MM.1S (cell line): ENCODE results near the gene CYLC1.

Experiments used
- EZH2 ChIP-seq: fragments of 300-600 bp; sonication (generic); optimal IDR thresholded peaks from 2 replicates; pipeline ENCODE3; 2017; ENCODE audit warnings: low read depth, mild to moderate bottlenecking, antibody characterized with exemption, low read length, mixed read lengths
- EZH2phosphoT487 ChIP-seq: fragments of 300-600 bp; sonication (generic); IDR thresholded peaks from 2 replicates; pipeline ENCODE4 v1.6.1; 2018; ENCODE audit warnings: antibody characterized with exemption, low read length
- TF ChIP-seq, protein P1 (sequence below): fragments of 300-600 bp; sonication (generic); IDR thresholded peaks from 2 replicates; pipeline ENCODE4 v1.5.1; 2016; ENCODE audit warnings: antibody characterized with exemption, low read length, mixed read lengths

- TF ChIP-seq, protein P1, sequence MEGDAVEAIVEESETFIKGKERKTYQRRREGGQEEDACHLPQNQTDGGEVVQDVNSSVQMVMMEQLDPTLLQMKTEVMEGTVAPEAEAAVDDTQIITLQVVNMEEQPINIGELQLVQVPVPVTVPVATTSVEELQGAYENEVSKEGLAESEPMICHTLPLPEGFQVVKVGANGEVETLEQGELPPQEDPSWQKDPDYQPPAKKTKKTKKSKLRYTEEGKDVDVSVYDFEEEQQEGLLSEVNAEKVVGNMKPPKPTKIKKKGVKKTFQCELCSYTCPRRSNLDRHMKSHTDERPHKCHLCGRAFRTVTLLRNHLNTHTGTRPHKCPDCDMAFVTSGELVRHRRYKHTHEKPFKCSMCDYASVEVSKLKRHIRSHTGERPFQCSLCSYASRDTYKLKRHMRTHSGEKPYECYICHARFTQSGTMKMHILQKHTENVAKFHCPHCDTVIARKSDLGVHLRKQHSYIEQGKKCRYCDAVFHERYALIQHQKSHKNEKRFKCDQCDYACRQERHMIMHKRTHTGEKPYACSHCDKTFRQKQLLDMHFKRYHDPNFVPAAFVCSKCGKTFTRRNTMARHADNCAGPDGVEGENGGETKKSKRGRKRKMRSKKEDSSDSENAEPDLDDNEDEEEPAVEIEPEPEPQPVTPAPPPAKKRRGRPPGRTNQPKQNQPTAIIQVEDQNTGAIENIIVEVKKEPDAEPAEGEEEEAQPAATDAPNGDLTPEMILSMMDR, result no peak
- TF ChIP-seq EZH2, result no peak
- no peak for TF ChIP-seq EZH2phosphoT487
These were observed 13.6 kb upstream of the CYLC1 start for GRCh38 chrX:83847339-83847738.
